Choroid plexus epithelial cell (primary cell): ENCODE results near the gene TRIM62.
"Not testable (repeated sequence)": the region's sequence is repeated elsewhere in the genome, so short reads cannot be mapped to it uniquely, and the experiment has no call there.

Experiments
- DNase-seq: peaks from one replicate; pipeline ENCODE4 v3.0.0-alpha.2; 2010; ENCODE audit warnings: low read depth
- H3K4me3 ChIP-seq: 2 replicates; pipeline ENCODE4 v1.5.1; 2011; ENCODE audit warnings: low read depth, mild to moderate bottlenecking, control low read depth, low read length, moderate library complexity
- CTCF ChIP-seq: conservative IDR thresholded peaks from 2 replicates; pipeline ENCODE4 v1.5.1; 2011; ENCODE audit warnings: low read depth, mild to moderate bottlenecking, control low read depth, inconsistent platforms, low read length, moderate library complexity

The TRIM62 gene

GRCh38 chr1:33127001-33127823, 54.6 kb downstream of the TRIM62 start:
- DNase-seq, result peak; percentile 100
- peak overlapping the region; percentile 67 for H3K4me3 ChIP-seq
- TF ChIP-seq CTCF, result peak; percentile 97

DNA sequence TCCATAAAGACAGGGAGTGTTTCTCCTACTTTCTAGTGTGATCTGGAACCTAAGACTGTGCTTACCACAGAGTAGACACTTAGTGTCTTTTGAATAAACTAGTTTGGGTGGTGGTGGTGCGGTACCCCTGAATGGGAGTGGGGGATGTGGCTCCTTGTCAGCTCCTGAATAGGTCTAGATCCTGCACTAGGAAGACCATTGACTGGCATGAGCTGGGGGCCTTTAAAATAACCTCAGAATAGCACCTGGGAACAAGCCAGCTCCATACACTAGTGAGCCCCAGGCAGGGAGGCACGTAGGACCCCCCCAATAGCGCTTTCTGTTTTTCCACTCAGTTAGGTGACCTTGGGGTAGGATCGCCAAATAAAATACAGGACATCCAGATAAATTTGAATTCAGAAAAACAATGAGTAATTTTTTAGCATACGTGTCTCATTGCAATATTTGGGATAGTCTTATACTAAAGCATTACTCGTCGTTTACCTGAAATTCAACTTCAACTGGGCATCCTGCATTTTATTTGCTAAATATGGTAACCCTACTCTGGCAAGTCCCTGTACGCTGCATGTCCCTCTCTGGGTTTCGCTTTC, 55.3 kb downstream of the TRIM62 start:
- peak overlapping the region; percentile 67 for H3K4me3 ChIP-seq
- TF ChIP-seq CTCF, result no peak
- no peak for DNase-seq

GRCh38 chr1:33124647-33125046, 57.2 kb downstream of the TRIM62 start:
- not testable (repeated sequence) for H3K4me3 ChIP-seq, DNase-seq

DNA sequence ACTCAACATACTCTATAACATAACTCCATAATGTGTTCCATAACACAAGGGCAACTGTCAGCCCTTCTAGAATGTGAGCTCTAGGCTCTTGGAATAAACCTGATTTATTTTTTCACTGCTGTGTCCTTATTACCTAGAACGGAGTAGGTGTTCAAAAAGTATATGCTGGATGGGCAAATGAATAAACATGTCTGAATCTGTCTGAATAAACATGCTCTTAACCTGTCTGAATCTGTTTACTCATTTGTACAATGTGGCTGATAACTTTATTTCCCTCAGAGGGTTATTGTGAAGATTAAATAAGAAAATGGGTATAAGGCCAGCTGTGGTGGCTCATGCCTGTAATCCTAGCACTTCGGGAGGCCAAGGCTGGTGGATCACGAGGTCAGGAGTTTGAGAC, 58.6 kb downstream of the TRIM62 start:
- no peak for DNase-seq
- no peak overlapping the region for H3K4me3 ChIP-seq
- no peak for TF ChIP-seq CTCF

- no peak for TF ChIP-seq CTCF
- no peak overlapping the region for H3K4me3 ChIP-seq
- DNase-seq, result no peak
Observed at GRCh38 chr1:33122483-33123178, 59.2 kb downstream of the TRIM62 start.

DNA sequence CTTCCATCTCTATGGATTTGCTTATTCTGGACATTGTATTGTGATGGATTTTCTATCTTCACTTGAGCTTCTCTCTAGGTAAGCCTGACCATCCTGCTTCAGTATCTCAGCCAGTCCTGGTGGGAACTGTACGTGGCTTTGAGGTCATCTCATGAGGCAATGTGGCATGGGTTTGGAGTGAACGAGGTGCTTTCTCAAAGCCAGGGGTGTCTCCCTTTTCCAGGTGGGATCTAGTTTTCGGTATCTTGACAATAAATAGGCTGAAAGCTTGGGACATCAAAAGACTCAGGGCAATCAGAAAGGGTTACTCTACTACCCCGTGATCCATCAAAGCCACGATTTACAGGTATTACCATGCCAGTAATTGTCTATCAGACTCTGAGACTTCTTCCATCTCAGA, 60.1 kb downstream of the TRIM62 start:
- no peak for TF ChIP-seq CTCF
- H3K4me3 ChIP-seq, result no peak overlapping the region
- DNase-seq, result no peak

DNA sequence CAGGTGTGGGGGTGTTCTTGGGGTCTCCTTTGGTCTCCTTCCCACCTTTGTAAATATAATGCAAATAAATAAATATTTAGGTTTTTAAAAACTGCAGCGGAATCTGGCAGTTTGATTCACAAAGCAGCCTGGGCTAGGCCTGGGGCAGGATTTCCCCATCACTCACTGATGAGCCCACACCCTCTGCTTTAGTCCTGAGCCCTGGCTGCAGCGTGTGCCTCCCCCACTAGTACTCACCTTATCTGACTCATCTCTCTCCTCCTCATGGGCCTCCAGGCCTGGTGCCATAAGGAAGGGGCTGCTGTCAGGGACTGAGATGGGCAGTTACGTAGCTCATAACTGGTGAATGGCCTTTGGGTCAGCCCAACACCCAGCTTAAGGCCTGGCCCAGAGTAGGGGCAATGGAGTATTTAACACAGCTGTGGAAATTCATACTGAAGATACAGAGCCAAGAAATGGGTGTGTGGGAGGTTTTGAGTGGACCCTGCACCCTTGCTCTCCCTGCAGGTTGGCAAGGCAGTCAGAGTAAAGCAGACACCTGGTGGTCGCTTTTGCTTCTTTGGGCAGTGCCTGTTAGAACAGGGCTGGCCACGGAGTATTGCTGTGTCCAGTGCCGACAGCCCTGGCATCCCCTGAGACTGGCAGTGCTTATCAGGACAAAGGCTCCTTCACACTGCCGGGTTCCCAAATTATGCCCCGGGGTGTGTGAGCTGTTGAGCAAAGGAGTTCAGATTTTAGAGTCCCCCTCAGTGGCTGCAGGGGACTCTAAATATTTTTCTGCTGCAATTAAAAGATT, 61.2 kb downstream of the TRIM62 start:
- peak; percentile 45 for DNase-seq
- TF ChIP-seq CTCF, result no peak
- H3K4me3 ChIP-seq, result no peak overlapping the region
